SW480 (cell line): ENCODE measurements around the gene MSL1.
"Not testable (repeated sequence)": the region's sequence is repeated elsewhere in the genome, so short reads cannot be mapped to it uniquely, and the experiment has no call there.

Source experiments
- DNase-seq: peaks from one replicate; pipeline ENCODE4 v3.0.0-alpha.2; 2016; ENCODE audit warnings: low spot score

Gene MSL1

GRCh38 chr17:40124279-40125141, 2.7 kb downstream of the MSL1 start:
- DNase-seq: no peak

- DNase-seq: no peak
Observed at GRCh38 chr17:40129498-40129897, 7.7 kb downstream of the MSL1 start.

GRCh38 chr17:40130352-40131042, 8.7 kb downstream of the MSL1 start:
- no peak for DNase-seq

- no peak for DNase-seq
Observed at GRCh38 chr17:40134184-40134583, 12.4 kb downstream of the MSL1 start.

GRCh38 chr17:40135817-40136216, 14.0 kb downstream of the MSL1 start:
- no peak for DNase-seq

- DNase-seq: no peak
Observed at GRCh38 chr17:40139566-40140058, 17.8 kb downstream of the MSL1 start.

GRCh38 chr17:40143166-40143565, 21.4 kb downstream of the MSL1 start:
- not testable (repeated sequence) for DNase-seq

GRCh38 chr17:40145476-40145875, 23.7 kb downstream of the MSL1 start:
- no peak for DNase-seq

GRCh38 chr17:40148527-40148926, 26.8 kb downstream of the MSL1 start:
- no peak for DNase-seq

GRCh38 chr17:40150276-40150675, 28.5 kb downstream of the MSL1 start:
- no peak for DNase-seq

- DNase-seq: no peak
Observed at GRCh38 chr17:40151414-40151963, 29.7 kb downstream of the MSL1 start.

GRCh38 chr17:40153603-40154236, 31.9 kb downstream of the MSL1 start:
- no peak for DNase-seq

GRCh38 chr17:40157973-40158372, 36.2 kb downstream of the MSL1 start:
- DNase-seq: no peak

- no peak for DNase-seq
Observed at GRCh38 chr17:40158438-40159013, 36.8 kb downstream of the MSL1 start.

GRCh38 chr17:40159456-40159855, 37.7 kb downstream of the MSL1 start:
- DNase-seq: no peak

GRCh38 chr17:40167685-40168261, 46.0 kb downstream of the MSL1 start:
- no peak for DNase-seq

GRCh38 chr17:40168262-40168832, 46.6 kb downstream of the MSL1 start:
- DNase-seq: peak; percentile 72

- no peak for DNase-seq
Observed at GRCh38 chr17:40170325-40170724, 48.6 kb downstream of the MSL1 start.

GRCh38 chr17:40171750-40172149, 50.0 kb downstream of the MSL1 start:
- no peak for DNase-seq

- DNase-seq: no peak
Observed at GRCh38 chr17:40173091-40173777, 51.5 kb downstream of the MSL1 start.

GRCh38 chr17:40173778-40174135, 52.0 kb downstream of the MSL1 start:
- DNase-seq: no peak
